GM12878 (cell line): ENCODE measurements around the gene SEMA5A. TPM values are rescaled to one million over a fixed set of nuclear protein-coding genes. Genes with fewer than 3 reads are reported as not detected.

Experiments
- ATAC-seq: fragments of 200-7000 bp; cut with Tn5 transposase; 3 replicates; pipeline ENCODE4 v1.9.1; 2020; ENCODE audit warnings: mild to moderate bottlenecking, moderate library complexity
- BruUV-seq: library from RNA; stranded (reverse); fragments of 400-500 nt; replicated peaks from 2 replicates; lab custom pipeline; 2021; lab: Mats Ljungman, UMichigan
- CTCF ChIA-PET: fragments of 300-600 bp; sonication (Branson Sonifier 250); formaldehyde crosslinking; extraction: SDS; loops from one replicate; lab custom pipeline; 2021; ENCODE audit warnings: inconsistent platforms; lab: Yijun Ruan, JAX
- POLR2A ChIA-PET: fragments of 350-600 bp; formaldehyde crosslinking; extraction: SDS; loops from one replicate; lab custom pipeline; 2021; ENCODE audit warnings: inconsistent platforms; lab: Charles Lee
- RAD21 ChIA-PET: fragments of 300-600 bp; sonication (Branson Sonifier 250); formaldehyde crosslinking; loops from one replicate; lab custom pipeline; 2023; ENCODE audit warnings: antibody characterized with exemption; ENCODE audit not compliant: unreplicated experiment; lab: Charles Lee
- SMC1A ChIA-PET: fragments of 300-600 bp; sonication (Branson Sonifier 250); formaldehyde crosslinking; loops from one replicate; lab custom pipeline; 2023; ENCODE audit not compliant: unreplicated experiment, uncharacterized antibody; lab: Charles Lee
- DNase-seq: peaks from one replicate; pipeline ENCODE4 v3.0.0-alpha.2; 2011; ENCODE audit warnings: low read depth, low spot score
- FAIRE-seq: peaks from 3 replicates; lab custom pipeline; 2011; peaks lifted over from hg19 to GRCh38; lab: Jason Lieb, UNC
- H2AFZ ChIP-seq: 2 replicates; pipeline ENCODE4 v1.6.0; 2011; ENCODE audit warnings: low read depth, low read length, control low read depth; ENCODE audit not compliant: control insufficient read depth
- H3K27ac ChIP-seq: 2 replicates; pipeline ENCODE4 v1.5.1; 2011; ENCODE audit warnings: control low read depth; ENCODE audit not compliant: control insufficient read depth, insufficient read depth
- H3K27me3 ChIP-seq, 2 experiments: replicated peaks in 1 of 2; 2 replicates each; pipeline versions ENCODE4 v1.6.0 to v1.6.1; 2011; ENCODE audit warnings: low read length in 1 of 2; ENCODE audit not compliant: control insufficient read depth in 2 of 2, insufficient read depth in 2 of 2
- H3K36me3 ChIP-seq, 2 experiments: 2 replicates each; pipeline ENCODE4 v1.5.1; 2011; ENCODE audit warnings: low read length in 1 of 2; ENCODE audit not compliant: control insufficient read depth in 2 of 2, insufficient read depth in 2 of 2
- H3K4me1 ChIP-seq: 2 replicates; pipeline ENCODE4 v1.6.1; 2011; ENCODE audit warnings: mild to moderate bottlenecking, low read length, moderate library complexity, mixed read lengths; ENCODE audit not compliant: control insufficient read depth, insufficient read depth
- H3K4me2 ChIP-seq: 2 replicates; pipeline ENCODE4 v1.6.0; 2011; ENCODE audit warnings: control low read depth; ENCODE audit not compliant: control insufficient read depth, insufficient read depth
- H3K4me3 ChIP-seq: fragments of 200-600 bp; sonication (generic); 2 replicates; pipeline ENCODE4 v1.5.1; 2016
- H3K79me2 ChIP-seq: 2 replicates; pipeline ENCODE4 v1.6.0; 2011; ENCODE audit warnings: low read length; ENCODE audit not compliant: control insufficient read depth, insufficient read depth
- H3K9ac ChIP-seq: 2 replicates; pipeline ENCODE4 v1.8.0; 2011; ENCODE audit warnings: low read length, control low read depth, mixed read lengths; ENCODE audit not compliant: control insufficient read depth, insufficient read depth
- H3K9me3 ChIP-seq: replicated peaks from 3 replicates; pipeline ENCODE4 v1.5.1; 2011; ENCODE audit warnings: mild to moderate bottlenecking, low read length; ENCODE audit not compliant: control insufficient read depth, insufficient read depth
- H4K20me1 ChIP-seq: 2 replicates; pipeline ENCODE4 v1.6.0; 2011; ENCODE audit not compliant: control insufficient read depth, insufficient read depth
- CHD4 ChIP-seq: fragments of 200-600 bp; sonication (generic); IDR thresholded peaks from 2 replicates; pipeline ENCODE4 v1.6.1; 2016; ENCODE audit warnings: mild to moderate bottlenecking
- ELK1 ChIP-seq: IDR thresholded peaks from 2 replicates; pipeline ENCODE4 v1.6.1; 2012; ENCODE audit warnings: low read depth, low read length, improper control_type of control experiment
- FOXM1 ChIP-seq: IDR thresholded peaks from 2 replicates; pipeline ENCODE4 v1.6.1; 2012; ENCODE audit warnings: low read depth, mild to moderate bottlenecking, inconsistent platforms, low read length, moderate library complexity
- JUND ChIP-seq: IDR thresholded peaks from 2 replicates; pipeline ENCODE4 v1.6.1; 2012; ENCODE audit warnings: low read depth, mild to moderate bottlenecking, low read length, improper control_type of control experiment, moderate library complexity
- NFIC ChIP-seq: IDR thresholded peaks from 2 replicates; pipeline ENCODE4 v1.6.1; 2012; ENCODE audit warnings: low read depth, mild to moderate bottlenecking, inconsistent platforms, low read length, moderate library complexity
- NFXL1 ChIP-seq: fragments of 450-650 bp; IDR thresholded peaks from 2 replicates; pipeline ENCODE4 v1.6.1; 2017; ENCODE audit warnings: antibody characterized with exemption, mild to moderate bottlenecking, borderline replicate concordance
- PAX5 ChIP-seq: IDR thresholded peaks from 2 replicates; pipeline ENCODE4 v1.6.1; 2011; ENCODE audit warnings: low read depth, low read length, borderline replicate concordance
- PAX8 ChIP-seq: fragments of 450-650 bp; IDR thresholded peaks from 2 replicates; pipeline ENCODE4 v1.6.1; 2017; ENCODE audit warnings: mild to moderate bottlenecking, moderate library complexity
- SIX5 ChIP-seq: IDR thresholded peaks from 2 replicates; pipeline ENCODE4 v1.6.1; 2011; ENCODE audit warnings: mild to moderate bottlenecking, low read depth, low read length, moderate library complexity; ENCODE audit not compliant: severe bottlenecking
- STAT1 ChIP-seq: fragments of 450-650 bp; conservative IDR thresholded peaks from 2 replicates; pipeline ENCODE4 v1.6.1; 2014; ENCODE audit warnings: antibody characterized with exemption, mild to moderate bottlenecking
- whole genome bisulfite sequencing: methylation state at CpG from one replicate; pipeline ENCODE4 v1.1.6; 2016; ENCODE audit warnings: low lambda C conversion rate; ENCODE audit not compliant: insufficient replicate concordance, insufficient coverage; ENCODE audit errors: missing lambda C conversion rate; 5-methylcytosine and 5-hydroxymethylcytosine counted together
- in situ Hi-C: fragments of 300-500 bp; cut with MboI; formaldehyde crosslinking; loops from 9 replicates; pipeline ENCODE4 v1.14.3; 2018; ENCODE audit warnings: mixed read lengths
- intact Hi-C: fragments of 100-400 bp; cut with micrococcal nuclease; formaldehyde crosslinking; loops from one replicate; pipeline ENCODE4 v1.14.2; 2022; ENCODE audit not compliant: unreplicated experiment
- polyA plus RNA-seq, 11 experiments: library from polyadenylated mRNA; depleted of rRNA in 4 of 11; unstranded in 6 of 11; stranded (reverse) in 5 of 11; fragments of >200 nt; fragmentation: Nextera tagmentation in 4 of 11; fragmentation: Illumina TruSeq in 1 of 11; extraction: Ambion mirVana in 4 of 11; extraction: Trizol in 1 of 11; gene quantifications; 1 replicate in 1 of 11; 2 replicates in 10 of 11; pipeline versions ENCODE4 v1.2.1 to v1.2.3, GENCODE V29; 2011 to 2016; ENCODE audit warnings: inconsistent platforms in 2 of 11, missing spikeins in 2 of 11, low read depth in 1 of 11
- total RNA-seq, 4 experiments: library from RNA; depleted of rRNA in 3 of 4; stranded (reverse); fragments of >200 nt in 3 of 4; fragmentation: Illumina TruSeq in 1 of 4; extraction: Trizol in 1 of 4; gene quantifications; 2 replicates each; pipeline versions ENCODE4 v1.2.1 to v1.2.3, GENCODE V29; 2013 to 2021
- TF ChIP-seq, protein P1 (sequence below): fragments of 450-650 bp; IDR thresholded peaks from 2 replicates; pipeline ENCODE4 v1.6.1; 2017; ENCODE audit warnings: mild to moderate bottlenecking, moderate library complexity
- TF ChIP-seq, protein P2 (sequence below): fragments of 150-350 bp; IDR thresholded peaks from 2 replicates; pipeline ENCODE4 v1.6.1; 2016; ENCODE audit warnings: low read depth, low read length

The SEMA5A gene
- total and polyA plus RNA-seq, 10 of the 15 experiments (the other 5 are each of a cell fraction or from before 2014, with no cell fraction given), result 0.03 to 2.4 (median 0.09) TPM; not detected in 1

- TF ChIP-seq FOXM1 (no peak), JUND (no peak), ELK1 (no peak), PAX5 (no peak), SIX5 (no peak), PAX8 (no peak), NFXL1 (no peak), STAT1 (no peak), CHD4 (no peak), NFIC (no peak)
- TF ChIP-seq, protein P1, sequence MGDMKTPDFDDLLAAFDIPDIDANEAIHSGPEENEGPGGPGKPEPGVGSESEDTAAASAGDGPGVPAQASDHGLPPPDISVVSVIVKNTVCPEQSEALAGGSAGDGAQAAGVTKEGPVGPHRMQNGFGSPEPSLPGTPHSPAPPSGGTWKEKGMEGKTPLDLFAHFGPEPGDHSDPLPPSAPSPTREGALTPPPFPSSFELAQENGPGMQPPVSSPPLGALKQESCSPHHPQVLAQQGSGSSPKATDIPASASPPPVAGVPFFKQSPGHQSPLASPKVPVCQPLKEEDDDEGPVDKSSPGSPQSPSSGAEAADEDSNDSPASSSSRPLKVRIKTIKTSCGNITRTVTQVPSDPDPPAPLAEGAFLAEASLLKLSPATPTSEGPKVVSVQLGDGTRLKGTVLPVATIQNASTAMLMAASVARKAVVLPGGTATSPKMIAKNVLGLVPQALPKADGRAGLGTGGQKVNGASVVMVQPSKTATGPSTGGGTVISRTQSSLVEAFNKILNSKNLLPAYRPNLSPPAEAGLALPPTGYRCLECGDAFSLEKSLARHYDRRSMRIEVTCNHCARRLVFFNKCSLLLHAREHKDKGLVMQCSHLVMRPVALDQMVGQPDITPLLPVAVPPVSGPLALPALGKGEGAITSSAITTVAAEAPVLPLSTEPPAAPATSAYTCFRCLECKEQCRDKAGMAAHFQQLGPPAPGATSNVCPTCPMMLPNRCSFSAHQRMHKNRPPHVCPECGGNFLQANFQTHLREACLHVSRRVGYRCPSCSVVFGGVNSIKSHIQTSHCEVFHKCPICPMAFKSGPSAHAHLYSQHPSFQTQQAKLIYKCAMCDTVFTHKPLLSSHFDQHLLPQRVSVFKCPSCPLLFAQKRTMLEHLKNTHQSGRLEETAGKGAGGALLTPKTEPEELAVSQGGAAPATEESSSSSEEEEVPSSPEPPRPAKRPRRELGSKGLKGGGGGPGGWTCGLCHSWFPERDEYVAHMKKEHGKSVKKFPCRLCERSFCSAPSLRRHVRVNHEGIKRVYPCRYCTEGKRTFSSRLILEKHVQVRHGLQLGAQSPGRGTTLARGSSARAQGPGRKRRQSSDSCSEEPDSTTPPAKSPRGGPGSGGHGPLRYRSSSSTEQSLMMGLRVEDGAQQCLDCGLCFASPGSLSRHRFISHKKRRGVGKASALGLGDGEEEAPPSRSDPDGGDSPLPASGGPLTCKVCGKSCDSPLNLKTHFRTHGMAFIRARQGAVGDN, result no peak
- TF ChIP-seq, protein P2, sequence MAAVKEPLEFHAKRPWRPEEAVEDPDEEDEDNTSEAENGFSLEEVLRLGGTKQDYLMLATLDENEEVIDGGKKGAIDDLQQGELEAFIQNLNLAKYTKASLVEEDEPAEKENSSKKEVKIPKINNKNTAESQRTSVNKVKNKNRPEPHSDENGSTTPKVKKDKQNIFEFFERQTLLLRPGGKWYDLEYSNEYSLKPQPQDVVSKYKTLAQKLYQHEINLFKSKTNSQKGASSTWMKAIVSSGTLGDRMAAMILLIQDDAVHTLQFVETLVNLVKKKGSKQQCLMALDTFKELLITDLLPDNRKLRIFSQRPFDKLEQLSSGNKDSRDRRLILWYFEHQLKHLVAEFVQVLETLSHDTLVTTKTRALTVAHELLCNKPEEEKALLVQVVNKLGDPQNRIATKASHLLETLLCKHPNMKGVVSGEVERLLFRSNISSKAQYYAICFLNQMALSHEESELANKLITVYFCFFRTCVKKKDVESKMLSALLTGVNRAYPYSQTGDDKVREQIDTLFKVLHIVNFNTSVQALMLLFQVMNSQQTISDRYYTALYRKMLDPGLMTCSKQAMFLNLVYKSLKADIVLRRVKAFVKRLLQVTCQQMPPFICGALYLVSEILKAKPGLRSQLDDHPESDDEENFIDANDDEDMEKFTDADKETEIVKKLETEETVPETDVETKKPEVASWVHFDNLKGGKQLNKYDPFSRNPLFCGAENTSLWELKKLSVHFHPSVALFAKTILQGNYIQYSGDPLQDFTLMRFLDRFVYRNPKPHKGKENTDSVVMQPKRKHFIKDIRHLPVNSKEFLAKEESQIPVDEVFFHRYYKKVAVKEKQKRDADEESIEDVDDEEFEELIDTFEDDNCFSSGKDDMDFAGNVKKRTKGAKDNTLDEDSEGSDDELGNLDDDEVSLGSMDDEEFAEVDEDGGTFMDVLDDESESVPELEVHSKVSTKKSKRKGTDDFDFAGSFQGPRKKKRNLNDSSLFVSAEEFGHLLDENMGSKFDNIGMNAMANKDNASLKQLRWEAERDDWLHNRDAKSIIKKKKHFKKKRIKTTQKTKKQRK, result no peak
- no peaks in the 10 kb centered on the region for H3K27me3 ChIP-seq
- no peak overlapping the region for H3K9ac ChIP-seq
- H2AFZ ChIP-seq, result no peak overlapping the region
- H3K4me3 ChIP-seq, result no peak overlapping the region
- BruUV-seq, result no TSS peak
- ChIA-PET SMC1A (no interaction called here), CTCF (no interaction called here), RAD21 (no interaction called here), POLR2A (no interaction called here)
- H3K9me3 ChIP-seq, result no peaks in the 10 kb centered on the region
- no peak for FAIRE-seq
- intact Hi-C loops, result no loop called here
- in situ Hi-C loops, result no loop called here
- no peaks in the 10 kb centered on the region for H3K36me3 ChIP-seq
- no peaks in the 10 kb centered on the region for H3K79me2 ChIP-seq
- 0% methylated on average over 1 of the region's 1 CpG for WGBS
- H3K4me1 ChIP-seq, result no peaks in the 10 kb centered on the region
- no peaks in the 10 kb centered on the region for H4K20me1 ChIP-seq
- no peak overlapping the region for H3K27ac ChIP-seq
- no peak for ATAC-seq
- no peak overlapping the region for H3K4me2 ChIP-seq
- DNase-seq, result no peak
Observed at GRCh38 chr5:9279774-9280173, 266.1 kb downstream of the SEMA5A start.
